Measurements from ENCODE around the gene PLCH1.

DNA sequence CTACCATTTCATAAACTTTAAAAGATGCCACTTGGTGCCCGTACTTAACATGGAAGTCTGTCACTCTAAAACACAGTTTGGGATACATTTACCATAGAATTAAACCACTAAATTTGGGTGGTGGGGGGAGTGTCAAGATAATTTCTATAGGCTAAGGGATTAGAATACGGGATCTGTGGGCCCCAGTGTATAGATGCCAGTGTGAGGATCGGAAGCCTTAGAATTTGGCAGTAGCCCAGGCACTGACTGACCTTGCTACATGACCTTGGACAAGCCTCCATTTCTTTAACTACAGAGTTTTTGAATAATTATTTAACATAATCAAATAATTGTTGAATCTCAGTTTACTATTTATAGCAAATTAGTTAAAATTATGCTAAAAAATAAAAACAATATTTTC, 375.1 kb downstream of the PLCH1 start:
- TF ChIP-seq BHLHE40 (IDR thresholded peaks at IDR 0.05; ENCODE audit: borderline replicate concordance) (no peak), SP1 (IDR thresholded peaks at IDR 0.05) (no peak), FOXK2 (IDR thresholded peaks at IDR 0.05) (no peak), LEF1 (IDR thresholded peaks at IDR 0.05; ENCODE audit: borderline replicate concordance) (no peak), ELF4 (IDR thresholded peaks at IDR 0.05) (no peak)
